DMS79 (cell line): ENCODE results near the gene CAST.

ENCODE experiments used
- DNase-seq: peaks from one replicate; lab custom pipeline; 2025; lab: John Stamatoyannopoulos, UW

The CAST gene

GRCh38 chr5:96745844-96746531 lies 83.8 kb downstream of the CAST start:
- DNase-seq = peak; percentile 71

- DNase-seq = no peak
Observed at GRCh38 chr5:96747720-96748119, 85.5 kb downstream of the CAST start.

GRCh38 chr5:96750110-96750822 lies 88.1 kb downstream of the CAST start:
- DNase-seq = no peak

GRCh38 chr5:96751203-96752169 lies 89.3 kb downstream of the CAST start:
- DNase-seq = no peak

GRCh38 chr5:96752341-96753016 lies 90.3 kb downstream of the CAST start:
- DNase-seq = peak; percentile 43

GRCh38 chr5:96753017-96753397 lies 90.8 kb downstream of the CAST start:
- DNase-seq = no peak

GRCh38 chr5:96753848-96754247 lies 91.7 kb downstream of the CAST start:
- no peak for DNase-seq

- DNase-seq = no peak
Observed at GRCh38 chr5:96755851-96756250, 93.7 kb downstream of the CAST start.

GRCh38 chr5:96756985-96757384 lies 94.8 kb downstream of the CAST start:
- no peak for DNase-seq

- DNase-seq = no peak
Observed at GRCh38 chr5:96758621-96759020, 96.4 kb downstream of the CAST start.

GRCh38 chr5:96761618-96762017 lies 99.4 kb downstream of the CAST start:
- no peak for DNase-seq

- no peak for DNase-seq
Observed at GRCh38 chr5:96763026-96763425, 100.8 kb downstream of the CAST start.

- no peak for DNase-seq
Observed at GRCh38 chr5:96765043-96765442, 102.9 kb downstream of the CAST start.

- no peak for DNase-seq
Observed at GRCh38 chr5:96768708-96769251, 106.6 kb downstream of the CAST start.

- no peak for DNase-seq
Observed at GRCh38 chr5:96771395-96771794, 109.2 kb downstream of the CAST start.

- no peak for DNase-seq
Observed at GRCh38 chr5:96772111-96772510, 109.9 kb downstream of the CAST start.

GRCh38 chr5:96772542-96772941 lies 110.4 kb downstream of the CAST start:
- DNase-seq = no peak

- no peak for DNase-seq
Observed at GRCh38 chr5:96775050-96775449, 112.9 kb downstream of the CAST start.

- no peak for DNase-seq
Observed at GRCh38 chr5:96775689-96776088, 113.5 kb downstream of the CAST start.

- DNase-seq = no peak
Observed at GRCh38 chr5:96776621-96777020, 114.4 kb downstream of the CAST start.

GRCh38 chr5:96778409-96778808 lies 116.2 kb downstream of the CAST start:
- DNase-seq = no peak

GRCh38 chr5:96780626-96781025 lies 118.5 kb downstream of the CAST start:
- no peak for DNase-seq
